CD4-positive, alpha-beta memory T cell (primary cell): ENCODE measurements around the gene MRPS25. TPM values are rescaled to one million over a fixed set of nuclear protein-coding genes. Genes with fewer than 3 reads are reported as not detected.

Experiments
- CTCF ChIA-PET: fragments of 350-600 bp; sonication (Branson Sonifier 250); formaldehyde crosslinking; loops from one replicate; lab custom pipeline; 2021; ENCODE audit warnings: inconsistent platforms; ENCODE audit not compliant: partially characterized antibody; lab: Charles Lee
- POLR2A ChIA-PET: fragments of 350-600 bp; sonication (Branson Sonifier 250); formaldehyde crosslinking; loops from one replicate; lab custom pipeline; 2021; ENCODE audit not compliant: partially characterized antibody; lab: Charles Lee
- DNase-seq, 5 donors: peaks; one replicate each; pipeline versions ENCODE4 v3.0.0 to v3.0.0-alpha.2; 2020 to 2022; ENCODE audit warnings: mixed read lengths in 1 of 5
- H3K27ac ChIP-seq: one replicate; pipeline ENCODE4 v1.7.0; 2013; ENCODE audit warnings: low read depth, low read length
- H3K27me3 ChIP-seq: 2 replicates; pipeline ENCODE4 v1.7.0; 2013; ENCODE audit warnings: mild to moderate bottlenecking, low read length, moderate library complexity; ENCODE audit not compliant: insufficient read depth
- H3K36me3 ChIP-seq: 2 replicates; pipeline ENCODE4 v1.7.0; 2013; ENCODE audit warnings: mild to moderate bottlenecking, low read length, moderate library complexity; ENCODE audit not compliant: insufficient read depth
- H3K4me1 ChIP-seq: 2 replicates; pipeline ENCODE4 v1.7.0; 2013; ENCODE audit warnings: mild to moderate bottlenecking, low read length, moderate library complexity; ENCODE audit not compliant: insufficient read depth
- H3K4me3 ChIP-seq, 2 donors: one replicate each; pipeline ENCODE4 v1.7.0; 2013; ENCODE audit warnings: low read length in 2 of 2, mild to moderate bottlenecking in 1 of 2
- H3K9me3 ChIP-seq, 2 donors: one replicate each; pipeline ENCODE4 v1.7.0; 2013; ENCODE audit warnings: low read length in 2 of 2, control low read depth in 1 of 2; ENCODE audit not compliant: control insufficient read depth in 1 of 2
- H3K27ac Mint-ChIP-seq, 7 donors: one replicate each; pipeline ENCODE4 v1.8.0; 2020 to 2021; ENCODE audit warnings: mixed read lengths in 7 of 7, mild to moderate bottlenecking in 6 of 7, inconsistent platforms in 3 of 7, moderate library complexity in 3 of 7
- H3K27me3 Mint-ChIP-seq, 2 donors: one replicate each; pipeline ENCODE4 v1.8.0; 2020 to 2021; ENCODE audit warnings: mixed read lengths in 2 of 2
- H3K36me3 Mint-ChIP-seq, 2 donors: one replicate each; pipeline ENCODE4 v1.8.0; 2020 to 2021; ENCODE audit warnings: mixed read lengths in 2 of 2, inconsistent platforms in 1 of 2, mild to moderate bottlenecking in 1 of 2
- H3K4me1 Mint-ChIP-seq, 4 donors: one replicate each; pipeline ENCODE4 v1.8.0; 2020 to 2021; ENCODE audit warnings: mixed read lengths in 4 of 4, mild to moderate bottlenecking in 1 of 4
- H3K4me3 Mint-ChIP-seq, 8 donors: one replicate each; pipeline ENCODE4 v1.8.0; 2020 to 2021; ENCODE audit warnings: mixed read lengths in 8 of 8, mild to moderate bottlenecking in 7 of 8, moderate library complexity in 6 of 8, inconsistent platforms in 3 of 8
- H3K9me3 Mint-ChIP-seq, 8 donors: one replicate each; pipeline ENCODE4 v1.8.0; 2020 to 2021; ENCODE audit warnings: mixed read lengths in 8 of 8, mild to moderate bottlenecking in 5 of 8, inconsistent platforms in 3 of 8, moderate library complexity in 1 of 8
- intact Hi-C: fragments of 100-400 bp; cut with micrococcal nuclease; formaldehyde crosslinking; loops from one replicate; pipeline ENCODE4 v1.15.1; 2023
- polyA plus RNA-seq, 2 donors: library from polyadenylated mRNA; unstranded; fragments of 300-500 nt; fragmentation: Illumina TruSeq; gene quantifications; one replicate each; pipeline ENCODE4 v1.2.3, GENCODE V29; 2021
- total RNA-seq, 2 experiments: library from RNA; stranded (reverse); gene quantifications; one replicate each; pipeline ENCODE4 v1.2.3, GENCODE V29; 2021

Gene MRPS25
- total and polyA plus RNA-seq, 4 experiments from 2014 or later: 15.1 to 80.3 (median 50.0) TPM

DNA sequence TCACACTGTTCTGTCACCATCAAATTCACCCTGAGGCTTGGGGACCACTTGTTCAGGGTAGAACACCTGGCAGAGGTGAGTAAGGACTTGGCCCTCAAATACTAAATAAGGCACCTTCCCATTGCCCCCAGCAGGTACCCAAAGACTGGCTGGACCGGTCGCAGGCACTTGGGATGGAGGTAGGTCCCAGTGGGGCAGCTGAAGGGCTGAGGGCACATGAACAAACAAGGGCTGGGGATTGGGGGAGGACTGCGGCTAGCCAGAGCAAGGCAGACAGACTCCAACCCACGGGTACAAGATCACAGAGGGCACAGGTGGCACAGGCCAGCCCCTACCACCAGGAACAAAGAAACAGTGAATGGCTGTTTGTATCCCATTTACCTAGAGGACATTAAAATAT is 1.9 kb downstream of the MRPS25 start:
- intact Hi-C loops: no loop called here
- H3K27ac ChIP-seq: no peak overlapping the region
- H3K4me1 ChIP-seq: peaks cover 18% of the 10 kb centered on the region
- Mint-ChIP-seq H3K27me3 (no peaks in the 10 kb centered on the region), H3K4me1 (peaks cover 17 to 41% (median 31%) of the 10 kb centered on the region in 4 donors), H3K36me3 (peaks cover 12 to 19% of the 10 kb centered on the region in 2 donors), H3K4me3 (peak overlapping the region; percentile 59 to 99 (median 95)), H3K9me3 (no peaks in the 10 kb centered on the region), H3K27ac (peak overlapping the region in 6 of 7 donors; percentile 4 to 88 (median 54))
- DNase-seq: no peak
- ChIA-PET POLR2A (interaction anchor here (0.6 to 3.8 kb wide), 2 partner anchors 9 to 35 kb away, joined by 3 to 37 read pairs; partner anchors contain the start of gene RBSN), CTCF (interaction anchor here (2.1 kb wide), 1 partner anchor 10 kb away, joined by 7 read pairs; no protein-coding TSS in a partner anchor)
- no peaks in the 10 kb centered on the region for H3K9me3 ChIP-seq
- H3K36me3 ChIP-seq: peaks cover 8% of the 10 kb centered on the region
- no peaks in the 10 kb centered on the region for H3K27me3 ChIP-seq
- H3K4me3 ChIP-seq: no peak overlapping the region

DNA sequence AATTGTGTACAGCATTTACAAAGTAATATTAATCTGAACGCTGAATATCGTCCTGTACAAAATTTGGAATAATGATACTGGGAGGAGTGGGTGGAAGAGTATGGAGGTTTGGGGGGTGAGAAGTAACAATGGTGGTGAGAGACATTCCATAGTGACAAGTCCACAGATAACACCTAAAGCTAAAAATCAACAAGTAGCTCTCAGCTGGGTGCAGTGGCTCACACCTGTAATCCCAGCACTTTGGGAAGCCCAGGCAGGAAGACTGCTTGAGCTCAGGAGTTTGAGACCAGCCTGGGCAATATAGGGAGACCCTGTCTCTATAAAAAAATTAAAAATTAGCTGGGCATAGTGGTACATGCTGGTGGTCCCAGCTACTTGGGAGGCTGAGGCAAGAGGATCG is 5.1 kb downstream of the MRPS25 start:
- Mint-ChIP-seq H3K27me3 (no peaks in the 10 kb centered on the region), H3K9me3 (no peaks in the 10 kb centered on the region), H3K4me3 (no peak overlapping the region), H3K36me3 (peaks cover 26 to 30% of the 10 kb centered on the region in 2 donors), H3K4me1 (peaks cover 23 to 52% (median 35%) of the 10 kb centered on the region in 4 donors), H3K27ac (peak overlapping the region in 1 of 7 donors; percentile 48)
- no peak overlapping the region for H3K4me3 ChIP-seq
- no peak overlapping the region for H3K27ac ChIP-seq
- CTCF ChIA-PET: no interaction called here
- intact Hi-C loops: no loop called here
- no peaks in the 10 kb centered on the region for H3K27me3 ChIP-seq
- peaks cover 33% of the 10 kb centered on the region for H3K4me1 ChIP-seq
- peaks cover 8% of the 10 kb centered on the region for H3K36me3 ChIP-seq
- POLR2A ChIA-PET: no interaction called here
- no peaks in the 10 kb centered on the region for H3K9me3 ChIP-seq
- DNase-seq: no peak

DNA sequence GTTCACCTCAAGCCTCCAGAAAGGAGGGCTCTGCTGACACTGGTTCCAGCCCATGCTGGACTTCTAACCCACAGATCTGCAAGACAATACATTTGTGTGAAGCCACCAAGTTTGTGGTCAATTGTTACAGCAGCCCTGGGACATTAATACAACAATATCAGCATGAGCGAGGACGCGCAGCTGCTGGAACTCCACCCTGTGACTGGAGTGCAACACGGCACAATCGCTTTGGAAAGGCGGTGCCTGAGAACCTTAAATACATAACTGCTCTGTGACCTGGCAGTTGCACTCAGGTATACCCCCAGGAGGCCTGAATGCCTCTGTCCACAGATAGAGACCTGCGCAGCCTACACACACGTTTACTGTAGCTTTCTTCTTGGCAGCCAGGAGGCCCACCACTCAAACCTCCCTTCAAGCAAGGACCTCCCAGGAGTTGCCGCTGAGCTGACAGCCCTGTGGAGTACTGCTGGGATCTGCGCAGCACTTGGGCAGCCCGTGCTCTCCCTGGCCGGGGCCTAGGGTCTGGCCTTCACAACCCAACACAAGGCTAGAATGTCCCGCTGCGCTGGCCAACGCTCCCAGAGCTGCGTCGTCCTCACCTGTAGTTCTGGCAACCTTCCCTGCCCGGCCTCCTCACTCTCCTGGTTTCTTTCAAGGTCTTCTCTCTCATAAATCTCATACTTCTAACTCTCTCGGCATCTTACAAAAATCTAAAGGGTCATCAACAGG is 8.3 kb downstream of the MRPS25 start:
- Mint-ChIP-seq H3K4me1 (peaks cover 17 to 40% (median 27%) of the 10 kb centered on the region in 4 donors), H3K27ac (no peak overlapping the region), H3K36me3 (peaks cover 42 to 44% of the 10 kb centered on the region in 2 donors), H3K4me3 (no peak overlapping the region), H3K27me3 (no peaks in the 10 kb centered on the region), H3K9me3 (no peaks in the 10 kb centered on the region)
- no peaks in the 10 kb centered on the region for H3K27me3 ChIP-seq
- H3K9me3 ChIP-seq: no peaks in the 10 kb centered on the region
- peaks cover 12% of the 10 kb centered on the region for H3K36me3 ChIP-seq
- ChIA-PET POLR2A (no interaction called here), CTCF (interaction anchor here (1.6 kb wide), 1 partner anchor 136 kb away, joined by 3 read pairs; no protein-coding TSS in a partner anchor)
- no peak for DNase-seq
- H3K27ac ChIP-seq: no peak overlapping the region
- H3K4me3 ChIP-seq: no peak overlapping the region
- intact Hi-C loops: no loop called here
- H3K4me1 ChIP-seq: peaks cover 22% of the 10 kb centered on the region

DNA sequence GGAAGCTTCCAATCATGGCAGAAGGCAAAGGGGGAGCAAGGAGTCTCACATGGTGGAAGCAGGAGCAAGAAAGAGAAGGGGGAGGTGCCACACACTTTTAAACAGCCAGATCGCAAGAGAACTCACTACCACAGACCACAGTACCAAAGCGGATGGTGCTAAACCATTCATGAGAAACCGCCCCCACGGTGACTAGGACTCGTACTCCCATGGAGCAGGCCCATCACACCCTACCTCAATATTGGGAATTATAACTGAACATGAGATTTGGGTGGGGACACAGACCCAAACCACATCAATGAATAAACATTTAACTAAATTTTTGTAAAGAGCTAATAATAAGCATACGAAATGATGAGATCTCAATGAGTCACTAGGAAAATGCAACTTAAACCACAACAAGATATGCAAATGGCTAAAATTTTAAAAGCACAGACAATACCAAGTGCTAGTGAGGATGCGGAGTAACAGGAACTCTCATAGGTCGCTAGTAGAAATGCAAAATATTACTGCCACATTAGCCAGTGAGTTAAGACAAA is 10.0 kb downstream of the MRPS25 start:
- Mint-ChIP-seq H3K9me3 (no peaks in the 10 kb centered on the region), H3K27me3 (no peaks in the 10 kb centered on the region), H3K4me3 (peak overlapping the region in 7 of 8 donors; percentile 1 to 66 (median 43)), H3K4me1 (peaks cover 17 to 43% (median 29%) of the 10 kb centered on the region in 4 donors), H3K36me3 (peaks cover 45 to 56% of the 10 kb centered on the region in 2 donors), H3K27ac (peak overlapping the region; percentile 47 to 87 (median 72))
- H3K27ac ChIP-seq: no peak overlapping the region
- CTCF ChIA-PET: no interaction called here
- H3K4me3 ChIP-seq: no peak overlapping the region
- peaks cover 14% of the 10 kb centered on the region for H3K36me3 ChIP-seq
- no peaks in the 10 kb centered on the region for H3K9me3 ChIP-seq
- peaks cover 27% of the 10 kb centered on the region for H3K4me1 ChIP-seq
- DNase-seq: peak; percentile 44 to 73 (median 48)
- H3K27me3 ChIP-seq: no peaks in the 10 kb centered on the region
- POLR2A ChIA-PET: interaction anchor here (1.0 kb wide), 2 partner anchors 8 to 10 kb away, joined by 3 read pairs; partner anchors contain the start of gene MRPS25
- intact Hi-C loops: no loop called here

DNA sequence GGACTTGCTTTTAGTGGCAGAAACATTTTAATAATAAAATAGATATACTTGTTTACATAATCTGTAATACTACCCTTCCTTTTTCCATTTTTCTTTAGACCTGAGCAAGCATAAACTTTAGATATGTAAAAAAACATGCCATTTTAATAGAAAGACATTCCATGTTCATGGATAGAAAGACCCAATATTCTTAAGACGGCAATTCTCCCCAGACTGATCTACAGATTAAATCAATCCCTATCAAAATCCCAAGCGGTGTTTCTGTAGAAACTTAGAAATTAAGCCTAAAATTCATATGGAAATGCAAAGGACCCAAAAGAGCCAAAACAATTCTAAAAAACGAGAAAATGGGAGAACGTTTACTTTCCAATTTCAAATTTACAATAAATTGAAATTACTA is 11.6 kb downstream of the MRPS25 start:
- H3K36me3 Mint-ChIP-seq: peaks cover 35 to 62% of the 10 kb centered on the region in 2 donors
- Histone ChIP-seq H3K27me3 (no peaks in the 10 kb centered on the region), H3K9me3 (no peaks in the 10 kb centered on the region), H3K4me1 (peaks cover 27% of the 10 kb centered on the region), H3K36me3 (peaks cover 24% of the 10 kb centered on the region), H3K27ac (no peak overlapping the region), H3K4me3 (no peak overlapping the region)
- peaks cover 13 to 36% (median 23%) of the 10 kb centered on the region in 4 donors for H3K4me1 Mint-ChIP-seq
- CTCF ChIA-PET: interaction anchor here (1.2 kb wide), 1 partner anchor 11 kb away, joined by 7 read pairs; the partner anchor contains the start of gene MRPS25
- POLR2A ChIA-PET: interaction anchor here (0.6 to 0.7 kb wide), 2 partner anchors 65 to 272 kb away, joined by 3 to 4 read pairs; no protein-coding TSS in a partner anchor
- no peak for DNase-seq
- H3K9me3 Mint-ChIP-seq: no peaks in the 10 kb centered on the region
- intact Hi-C loops: no loop called here
- H3K4me3 Mint-ChIP-seq: no peak overlapping the region
- H3K27me3 Mint-ChIP-seq: no peaks in the 10 kb centered on the region
- H3K27ac Mint-ChIP-seq: peak overlapping the region in 3 of 7 donors; percentile 46 to 89 (median 67)

DNA sequence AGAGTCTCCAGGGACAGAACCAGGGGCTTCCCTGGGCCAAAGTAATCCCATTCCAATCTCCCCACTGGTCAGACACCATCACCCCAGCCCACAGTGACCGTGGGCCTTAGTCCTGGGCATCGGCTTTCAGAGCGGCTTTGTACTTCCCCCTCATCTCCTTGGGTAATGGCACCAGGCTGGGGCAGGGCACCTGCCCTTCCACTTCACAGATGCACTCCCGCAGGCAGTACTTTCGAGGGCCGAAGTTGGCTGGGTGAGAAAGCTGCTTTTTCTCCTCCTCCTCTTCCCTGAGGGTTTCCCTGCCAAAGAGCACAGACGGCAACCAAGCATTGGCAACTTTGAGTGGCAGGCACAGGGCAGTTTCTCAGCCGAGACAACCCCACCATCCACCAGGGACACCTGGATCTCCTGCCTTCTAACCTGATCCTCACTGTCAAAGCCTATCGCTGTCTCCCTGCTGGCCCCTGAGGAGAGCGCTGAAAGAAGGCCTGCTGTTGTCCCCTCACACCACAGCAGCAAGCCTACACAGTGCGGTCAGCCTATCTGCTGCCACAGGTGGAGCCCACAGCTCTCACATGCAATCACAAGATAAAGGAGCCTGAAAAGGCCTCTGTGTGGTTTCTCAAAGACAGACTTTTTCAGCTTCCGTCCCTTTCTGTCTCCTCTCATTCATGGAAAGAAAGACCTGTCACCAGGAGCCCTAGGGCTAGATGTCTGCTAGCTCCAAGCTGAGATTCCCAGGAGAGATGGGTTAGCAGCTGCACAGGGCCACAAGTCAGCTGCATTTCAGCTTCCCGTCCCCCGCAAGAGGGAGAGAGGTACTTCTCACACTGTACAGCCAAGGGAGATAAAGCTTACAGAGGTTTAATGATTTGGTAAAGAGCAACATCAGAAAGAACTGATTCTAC is 12.5 kb downstream of the MRPS25 start:
- Mint-ChIP-seq H3K36me3 (peaks cover 31 to 65% of the 10 kb centered on the region in 2 donors), H3K27ac (peak overlapping the region in 6 of 7 donors; percentile 2 to 62 (median 38)), H3K9me3 (no peaks in the 10 kb centered on the region), H3K4me1 (peaks cover 13 to 36% (median 20%) of the 10 kb centered on the region in 4 donors), H3K27me3 (no peaks in the 10 kb centered on the region), H3K4me3 (no peak overlapping the region)
- H3K27ac ChIP-seq: no peak overlapping the region
- POLR2A ChIA-PET: interaction anchor here (0.6 kb wide), 1 partner anchor 66 kb away, joined by 4 read pairs; no protein-coding TSS in a partner anchor
- peaks cover 27% of the 10 kb centered on the region for H3K4me1 ChIP-seq
- peaks cover 31% of the 10 kb centered on the region for H3K36me3 ChIP-seq
- CTCF ChIA-PET: interaction anchor here (0.7 to 1.3 kb wide), 3 partner anchors 12 to 126 kb away, joined by 3 to 7 read pairs (median 3); partner anchors contain the start of gene MRPS25
- no peak for DNase-seq
- H3K27me3 ChIP-seq: no peaks in the 10 kb centered on the region
- H3K9me3 ChIP-seq: no peaks in the 10 kb centered on the region
- no peak overlapping the region for H3K4me3 ChIP-seq
- intact Hi-C loops: no loop called here
